Fibroblast of lung (primary cell): ENCODE results near the gene FAM228A. TPM values are rescaled to one million over a fixed set of nuclear protein-coding genes. Genes with fewer than 3 reads are reported as not detected.

Source experiments
- DNase-seq, 2 donors: peaks; one replicate each; pipeline versions ENCODE4 v3.0.0 to v3.0.0-alpha.2; 2010; ENCODE audit warnings: low read depth in 2 of 2
- H2AFZ ChIP-seq: 2 replicates; pipeline ENCODE4 v1.5.1; 2012; ENCODE audit warnings: low read length, control low read depth, inconsistent platforms
- H3K27ac ChIP-seq: 2 replicates; pipeline ENCODE4 v1.5.1; 2011; ENCODE audit warnings: low read length, control low read depth; ENCODE audit not compliant: insufficient read depth
- H3K27me3 ChIP-seq: 2 replicates; pipeline ENCODE4 v1.5.1; 2011; ENCODE audit warnings: mild to moderate bottlenecking, low read length; ENCODE audit not compliant: control insufficient read depth, insufficient read depth
- H3K36me3 ChIP-seq: 2 replicates; pipeline ENCODE4 v1.5.1; 2011; ENCODE audit warnings: low read length; ENCODE audit not compliant: control insufficient read depth, insufficient read depth
- H3K4me1 ChIP-seq: 2 replicates; pipeline ENCODE4 v1.5.1; 2011; ENCODE audit warnings: low read length; ENCODE audit not compliant: control insufficient read depth, insufficient read depth; ENCODE audit errors: extremely low read depth
- H3K4me2 ChIP-seq: 2 replicates; pipeline ENCODE4 v1.5.1; 2011; ENCODE audit warnings: low read length, control low read depth; ENCODE audit not compliant: insufficient read depth; ENCODE audit errors: extremely low read depth
- H3K4me3 ChIP-seq, 4 experiments: fragments of 200-600 bp in 1 of 4; sonication (generic) in 1 of 4; replicated peaks in 1 of 4; 2 replicates each; pipeline ENCODE4 v1.5.1; 2011 to 2016; ENCODE audit warnings: low read length in 4 of 4, low read depth in 3 of 4, mild to moderate bottlenecking in 3 of 4, control low read depth in 2 of 4, inconsistent platforms in 1 of 4, mixed read lengths in 1 of 4; ENCODE audit not compliant: insufficient read depth in 1 of 4; ENCODE audit errors: control extremely low read depth in 1 of 4
- H3K79me2 ChIP-seq: 2 replicates; pipeline ENCODE4 v1.5.1; 2012; ENCODE audit warnings: mild to moderate bottlenecking, low read length, inconsistent platforms; ENCODE audit not compliant: control insufficient read depth, insufficient read depth
- H3K9ac ChIP-seq: 2 replicates; pipeline ENCODE4 v1.5.1; 2011; ENCODE audit warnings: mild to moderate bottlenecking, low read length, control low read depth; ENCODE audit not compliant: insufficient read depth
- H3K9me3 ChIP-seq: 2 replicates; pipeline ENCODE4 v1.5.1; 2012; ENCODE audit warnings: low read depth, low read length; ENCODE audit not compliant: control insufficient read depth, insufficient read depth
- H4K20me1 ChIP-seq: 2 replicates; pipeline ENCODE4 v1.5.1; 2011; ENCODE audit warnings: low read length; ENCODE audit not compliant: control insufficient read depth, insufficient read depth; ENCODE audit errors: extremely low read depth
- EZH2 ChIP-seq: IDR thresholded peaks from 2 replicates; pipeline ENCODE4 v1.5.1; 2012; ENCODE audit warnings: low read length, control low read depth, mild to moderate bottlenecking; ENCODE audit errors: missing control alignments
- polyA plus RNA-seq, 2 donors: library from polyadenylated mRNA; depleted of rRNA in 1 of 2; stranded (reverse) in 1 of 2; unstranded in 1 of 2; fragments of >200 nt; gene quantifications; 2 replicates each; pipeline ENCODE4 v1.2.1, GENCODE V29; 2011 to 2012; ENCODE audit warnings: missing spikeins in 1 of 2
- total RNA-seq: library from RNA; depleted of rRNA; stranded (reverse); fragments of >200 nt; gene quantifications from 2 replicates; pipeline ENCODE4 v1.2.1, GENCODE V29; 2014
- TF ChIP-seq, protein P1 (sequence below), 2 donors: IDR thresholded peaks in 1 of 2; conservative IDR thresholded peaks in 1 of 2; 1 replicate in 1 of 2; 2 replicates in 1 of 2; pipeline ENCODE4 v1.5.1; 2011 to 2012; ENCODE audit warnings: low read length in 2 of 2, control low read depth in 1 of 2, inconsistent platforms in 1 of 2, low read depth in 1 of 2, mild to moderate bottlenecking in 1 of 2

The FAM228A gene
- total and polyA plus RNA-seq, 2 donors (not counting 1 experiment from before 2014, with no cell fraction given) = 0.99 to 4.3 TPM

- DNase-seq = peak in 1 of 2 donors; percentile 8
- TF ChIP-seq, protein P1, sequence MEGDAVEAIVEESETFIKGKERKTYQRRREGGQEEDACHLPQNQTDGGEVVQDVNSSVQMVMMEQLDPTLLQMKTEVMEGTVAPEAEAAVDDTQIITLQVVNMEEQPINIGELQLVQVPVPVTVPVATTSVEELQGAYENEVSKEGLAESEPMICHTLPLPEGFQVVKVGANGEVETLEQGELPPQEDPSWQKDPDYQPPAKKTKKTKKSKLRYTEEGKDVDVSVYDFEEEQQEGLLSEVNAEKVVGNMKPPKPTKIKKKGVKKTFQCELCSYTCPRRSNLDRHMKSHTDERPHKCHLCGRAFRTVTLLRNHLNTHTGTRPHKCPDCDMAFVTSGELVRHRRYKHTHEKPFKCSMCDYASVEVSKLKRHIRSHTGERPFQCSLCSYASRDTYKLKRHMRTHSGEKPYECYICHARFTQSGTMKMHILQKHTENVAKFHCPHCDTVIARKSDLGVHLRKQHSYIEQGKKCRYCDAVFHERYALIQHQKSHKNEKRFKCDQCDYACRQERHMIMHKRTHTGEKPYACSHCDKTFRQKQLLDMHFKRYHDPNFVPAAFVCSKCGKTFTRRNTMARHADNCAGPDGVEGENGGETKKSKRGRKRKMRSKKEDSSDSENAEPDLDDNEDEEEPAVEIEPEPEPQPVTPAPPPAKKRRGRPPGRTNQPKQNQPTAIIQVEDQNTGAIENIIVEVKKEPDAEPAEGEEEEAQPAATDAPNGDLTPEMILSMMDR (conservative IDR thresholded peaks at IDR 0.05 in 1 of 2, IDR thresholded peaks at IDR 0.05 in 1 of 2; ENCODE audit: low read depth in 1 of 2, low read length in 2 of 2) = no peak
- no peak for TF ChIP-seq EZH2
- Histone ChIP-seq H3K4me1 (no peaks in the 10 kb centered on the region), H3K79me2 (no peaks in the 10 kb centered on the region), H3K4me2 (no peak overlapping the region), H3K27ac (no peak overlapping the region), H3K4me3 (no peak overlapping the region), H3K36me3 (peaks cover 2% of the 10 kb centered on the region), H2AFZ (no peak overlapping the region), H4K20me1 (no peaks in the 10 kb centered on the region), H3K9me3 (no peaks in the 10 kb centered on the region), H3K27me3 (no peaks in the 10 kb centered on the region), H3K9ac (no peak overlapping the region)
Observed at GRCh38 chr2:24199968-24200590, 25.2 kb downstream of the FAM228A start.

DNA sequence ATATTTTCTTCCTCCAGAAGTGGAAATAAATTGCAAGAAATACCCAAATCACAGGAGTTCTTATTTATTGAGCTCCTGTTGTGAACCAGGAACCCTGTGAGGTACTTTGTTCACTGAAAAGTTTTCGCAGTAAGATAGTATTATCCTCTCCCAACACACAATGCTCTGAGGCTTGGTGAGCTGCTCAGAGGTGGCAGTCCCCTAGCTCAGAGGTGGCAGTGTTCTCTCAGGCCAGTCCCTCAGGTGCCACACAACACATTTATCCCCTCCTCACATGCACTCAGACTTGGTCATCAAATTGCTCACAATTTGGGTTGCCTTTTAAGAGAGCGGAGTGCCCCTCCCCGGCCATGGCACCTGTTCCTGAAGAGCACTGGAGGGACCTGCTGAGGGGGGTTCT, 25.9 kb downstream of the FAM228A start:
- H3K9me3 ChIP-seq = no peaks in the 10 kb centered on the region
- no peak for DNase-seq
- no peak overlapping the region for H3K27ac ChIP-seq
- H3K36me3 ChIP-seq = peaks cover 2% of the 10 kb centered on the region
- H3K4me2 ChIP-seq = no peak overlapping the region
- H3K9ac ChIP-seq = no peak overlapping the region
- no peak for TF ChIP-seq EZH2
- TF ChIP-seq, protein P1 (conservative IDR thresholded peaks at IDR 0.05 in 1 of 2, IDR thresholded peaks at IDR 0.05 in 1 of 2; ENCODE audit: low read depth in 1 of 2, low read length in 2 of 2) = no peak
- no peaks in the 10 kb centered on the region for H3K4me1 ChIP-seq
- H3K27me3 ChIP-seq = no peaks in the 10 kb centered on the region
- no peaks in the 10 kb centered on the region for H3K79me2 ChIP-seq
- H4K20me1 ChIP-seq = no peaks in the 10 kb centered on the region
- no peak overlapping the region for H2AFZ ChIP-seq
- no peak overlapping the region for H3K4me3 ChIP-seq

GRCh38 chr2:24203029-24203786, 28.4 kb downstream of the FAM228A start:
- Histone ChIP-seq H3K4me2 (no peak overlapping the region), H4K20me1 (no peaks in the 10 kb centered on the region), H3K27ac (no peak overlapping the region), H3K9me3 (no peaks in the 10 kb centered on the region), H3K36me3 (peaks cover 2% of the 10 kb centered on the region), H3K9ac (no peak overlapping the region), H3K79me2 (no peaks in the 10 kb centered on the region), H3K4me3 (no peak overlapping the region), H3K4me1 (no peaks in the 10 kb centered on the region), H3K27me3 (no peaks in the 10 kb centered on the region), H2AFZ (no peak overlapping the region)
- TF ChIP-seq EZH2 = no peak
- TF ChIP-seq, protein P1 (conservative IDR thresholded peaks at IDR 0.05 in 1 of 2, IDR thresholded peaks at IDR 0.05 in 1 of 2; ENCODE audit: low read depth in 1 of 2, low read length in 2 of 2) = no peak
- DNase-seq = no peak
